Adrenal gland (tissue), 5 donors: Measurements from ENCODE around the gene UBL7.

ENCODE experiments used
- POLR2A ChIP-seq, 2 donors: fragments of 450-650 bp; IDR thresholded peaks; one replicate each; pipeline ENCODE4 v1.6.1; 2017; ENCODE audit warnings: antibody characterized with exemption in 2 of 2, mild to moderate bottlenecking in 2 of 2, moderate library complexity in 1 of 2
- TF ChIP-seq, protein P1 (sequence below), 6 experiments: fragments of 450-650 bp in 4 of 6; fragments of 200-600 bp in 2 of 6; sonication (generic) in 1 of 6; IDR thresholded peaks; 1 replicate in 5 of 6; 2 replicates in 1 of 6; pipeline versions ENCODE4 v1.5.1 to v1.8.0; 2016 to 2021; ENCODE audit warnings: antibody characterized with exemption in 6 of 6, mild to moderate bottlenecking in 2 of 6, moderate library complexity in 1 of 6
- donor health status: DM: no; HTN: no; CAD: no.

DNA sequence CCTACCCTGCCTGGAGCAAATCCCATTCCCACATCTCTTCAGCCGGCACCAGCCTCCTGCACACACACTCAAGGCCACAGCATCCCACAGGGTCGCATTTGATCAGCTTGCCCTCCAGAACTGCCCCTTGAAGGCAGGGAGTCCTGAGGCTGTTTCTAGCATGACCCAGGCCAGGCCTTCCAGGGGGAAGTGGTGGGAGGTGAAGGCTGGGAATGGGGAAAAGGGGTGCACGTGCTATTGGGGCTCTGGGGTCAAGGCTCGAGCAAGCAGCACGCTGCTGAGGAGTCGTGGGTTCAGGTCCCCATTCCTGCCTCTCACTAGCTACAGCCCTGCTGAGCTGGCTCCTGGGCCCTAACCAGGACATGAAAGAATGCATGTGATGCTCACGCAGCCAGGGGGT is 52.1 kb downstream of the UBL7 start:
- TF ChIP-seq, protein P1, sequence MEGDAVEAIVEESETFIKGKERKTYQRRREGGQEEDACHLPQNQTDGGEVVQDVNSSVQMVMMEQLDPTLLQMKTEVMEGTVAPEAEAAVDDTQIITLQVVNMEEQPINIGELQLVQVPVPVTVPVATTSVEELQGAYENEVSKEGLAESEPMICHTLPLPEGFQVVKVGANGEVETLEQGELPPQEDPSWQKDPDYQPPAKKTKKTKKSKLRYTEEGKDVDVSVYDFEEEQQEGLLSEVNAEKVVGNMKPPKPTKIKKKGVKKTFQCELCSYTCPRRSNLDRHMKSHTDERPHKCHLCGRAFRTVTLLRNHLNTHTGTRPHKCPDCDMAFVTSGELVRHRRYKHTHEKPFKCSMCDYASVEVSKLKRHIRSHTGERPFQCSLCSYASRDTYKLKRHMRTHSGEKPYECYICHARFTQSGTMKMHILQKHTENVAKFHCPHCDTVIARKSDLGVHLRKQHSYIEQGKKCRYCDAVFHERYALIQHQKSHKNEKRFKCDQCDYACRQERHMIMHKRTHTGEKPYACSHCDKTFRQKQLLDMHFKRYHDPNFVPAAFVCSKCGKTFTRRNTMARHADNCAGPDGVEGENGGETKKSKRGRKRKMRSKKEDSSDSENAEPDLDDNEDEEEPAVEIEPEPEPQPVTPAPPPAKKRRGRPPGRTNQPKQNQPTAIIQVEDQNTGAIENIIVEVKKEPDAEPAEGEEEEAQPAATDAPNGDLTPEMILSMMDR (IDR thresholded peaks at IDR 0.05), result no peak
- TF ChIP-seq POLR2A (IDR thresholded peaks at IDR 0.05), result no peak
